Astrocyte (in vitro differentiated cells and primary cell): ENCODE data around the gene FRMD4A.

ENCODE experiments used
- CTCF ChIP-seq: IDR thresholded peaks from 2 replicates; pipeline ENCODE4 v1.5.1; 2011; ENCODE audit warnings: low read depth, mild to moderate bottlenecking, inconsistent platforms, low read length, moderate library complexity; ENCODE audit not compliant: insufficient read depth
- EZH2 ChIP-seq: IDR thresholded peaks from 2 replicates; pipeline ENCODE4 v1.6.1; 2012; ENCODE audit warnings: mild to moderate bottlenecking, low read length, inconsistent platforms; ENCODE audit not compliant: insufficient read depth

GRCh38 chr10:14349081-14349480 lies 18.4 kb upstream of the FRMD4A start:
- TF ChIP-seq CTCF (no peak), EZH2 (no peak)
